Smooth muscle cell (in vitro differentiated cells): Measurements from ENCODE around the gene MCU. TPM values are rescaled to one million over a fixed set of nuclear protein-coding genes. Genes with fewer than 3 reads are reported as not detected.

Experiments used
- DNase-seq: peaks from one replicate; lab custom pipeline; 2025; ENCODE audit not compliant: unreplicated experiment; lab: John Stamatoyannopoulos, UW
- H2AFZ ChIP-seq: fragments of 200-600 bp; sonication (generic); 2 replicates; pipeline ENCODE4 v1.6.0; 2016; ENCODE audit warnings: antibody characterized with exemption, low read depth, mild to moderate bottlenecking
- H3F3A ChIP-seq: fragments of 200-600 bp; sonication (generic); 2 replicates; pipeline ENCODE4 v1.6.0; 2017; ENCODE audit warnings: antibody characterized with exemption, low read depth
- H3K27ac ChIP-seq: fragments of 200-600 bp; sonication (generic); 2 replicates; pipeline ENCODE4 v1.5.1; 2016; ENCODE audit warnings: low read depth, mild to moderate bottlenecking
- H3K27me3 ChIP-seq: fragments of 200-600 bp; sonication (generic); 2 replicates; pipeline ENCODE4 v1.6.1; 2016; ENCODE audit warnings: low read depth, mild to moderate bottlenecking
- H3K36me3 ChIP-seq: fragments of 200-600 bp; sonication (generic); 2 replicates; pipeline ENCODE4 v1.5.1; 2016; ENCODE audit warnings: low read depth
- H3K4me1 ChIP-seq: fragments of 200-600 bp; sonication (generic); 2 replicates; pipeline ENCODE4 v1.5.1; 2016; ENCODE audit warnings: low read depth
- H3K4me2 ChIP-seq: fragments of 200-600 bp; sonication (generic); 2 replicates; pipeline ENCODE4 v1.6.0; 2016; ENCODE audit warnings: mild to moderate bottlenecking
- H3K4me3 ChIP-seq: fragments of 200-600 bp; sonication (generic); 2 replicates; pipeline ENCODE4 v1.5.1; 2016; ENCODE audit warnings: mild to moderate bottlenecking
- H3K79me2 ChIP-seq: fragments of 200-600 bp; sonication (generic); 2 replicates; pipeline ENCODE4 v1.6.0; 2016; ENCODE audit warnings: low read depth, mild to moderate bottlenecking
- H3K9ac ChIP-seq: fragments of 200-600 bp; sonication (generic); 2 replicates; pipeline ENCODE4 v1.6.0; 2016; ENCODE audit warnings: low read depth
- H3K9me3 ChIP-seq: fragments of 200-600 bp; sonication (generic); replicated peaks from 2 replicates; pipeline ENCODE4 v1.5.1; 2016; ENCODE audit warnings: low read depth
- H4K20me1 ChIP-seq: fragments of 200-600 bp; sonication (generic); 2 replicates; pipeline ENCODE4 v1.6.0; 2016; ENCODE audit warnings: low read depth
- WGBS: methylation state at CpG from one replicate; pipeline ENCODE4 v1.1.7; 2016; ENCODE audit warnings: low lambda C conversion rate; 5-methylcytosine and 5-hydroxymethylcytosine counted together
- polyA plus RNA-seq: library from polyadenylated mRNA; unstranded; fragments of >200 nt; fragmentation: Nextera tagmentation; extraction: Ambion mirVana; gene quantifications from 2 replicates; pipeline ENCODE4 v1.2.1, GENCODE V29; 2016
- total RNA-seq: library from RNA; depleted of rRNA; stranded (reverse); fragments of >200 nt; gene quantifications from 2 replicates; pipeline ENCODE4 v1.2.3, GENCODE V29; 2014
- TF ChIP-seq, protein P1 (sequence below): fragments of 200-600 bp; sonication (generic); IDR thresholded peaks from 2 replicates; pipeline ENCODE4 v1.5.1; 2017; ENCODE audit warnings: borderline replicate concordance, mild to moderate bottlenecking, antibody characterized with exemption; ENCODE audit not compliant: insufficient read depth, poor library complexity, severe bottlenecking

The MCU gene
- total and polyA plus RNA-seq, 2 experiments from 2014 or later, result 15.4 to 30.4 TPM

DNA sequence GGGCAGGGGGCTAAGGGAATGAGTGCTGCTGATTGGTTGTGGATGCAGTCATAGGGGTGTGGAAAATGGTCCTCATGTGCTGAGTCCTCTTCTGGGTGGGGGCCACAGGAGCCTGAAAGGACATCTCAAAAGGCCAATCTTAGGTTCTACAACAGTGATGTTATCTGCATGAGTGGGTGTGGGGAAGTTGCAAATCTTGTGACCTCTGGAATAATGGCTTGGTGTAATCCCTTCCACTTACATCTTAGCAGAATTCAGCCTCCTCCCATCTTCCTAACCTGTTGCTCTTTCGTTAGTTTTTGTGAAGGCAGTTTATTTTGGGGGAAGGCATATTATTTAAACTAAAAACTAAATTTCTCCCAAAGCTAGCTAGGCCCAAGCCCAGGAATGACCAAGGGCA, 159.6 kb downstream of the MCU start:
- 95% methylated on average over 1 of the region's 1 CpG for WGBS

DNA sequence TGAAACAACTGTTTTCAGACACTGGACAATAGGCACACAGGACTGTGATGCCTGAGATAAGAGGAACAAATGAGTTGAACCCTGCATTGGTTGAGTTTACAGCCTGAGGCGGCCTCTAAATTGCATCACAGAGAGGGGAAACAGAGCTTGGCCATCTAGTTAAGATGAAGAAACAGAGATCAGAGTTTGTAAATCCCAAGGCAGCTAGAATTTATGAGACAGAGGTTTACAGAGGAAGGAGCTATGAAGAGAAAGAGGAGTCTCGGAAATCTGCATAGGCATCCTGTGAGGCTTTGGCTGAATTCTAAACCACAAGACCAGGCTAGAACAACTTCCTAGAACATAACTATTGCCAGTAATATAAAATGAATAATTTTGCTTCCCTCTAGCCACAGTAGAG, 160.6 kb downstream of the MCU start:
- TF ChIP-seq, protein P1, sequence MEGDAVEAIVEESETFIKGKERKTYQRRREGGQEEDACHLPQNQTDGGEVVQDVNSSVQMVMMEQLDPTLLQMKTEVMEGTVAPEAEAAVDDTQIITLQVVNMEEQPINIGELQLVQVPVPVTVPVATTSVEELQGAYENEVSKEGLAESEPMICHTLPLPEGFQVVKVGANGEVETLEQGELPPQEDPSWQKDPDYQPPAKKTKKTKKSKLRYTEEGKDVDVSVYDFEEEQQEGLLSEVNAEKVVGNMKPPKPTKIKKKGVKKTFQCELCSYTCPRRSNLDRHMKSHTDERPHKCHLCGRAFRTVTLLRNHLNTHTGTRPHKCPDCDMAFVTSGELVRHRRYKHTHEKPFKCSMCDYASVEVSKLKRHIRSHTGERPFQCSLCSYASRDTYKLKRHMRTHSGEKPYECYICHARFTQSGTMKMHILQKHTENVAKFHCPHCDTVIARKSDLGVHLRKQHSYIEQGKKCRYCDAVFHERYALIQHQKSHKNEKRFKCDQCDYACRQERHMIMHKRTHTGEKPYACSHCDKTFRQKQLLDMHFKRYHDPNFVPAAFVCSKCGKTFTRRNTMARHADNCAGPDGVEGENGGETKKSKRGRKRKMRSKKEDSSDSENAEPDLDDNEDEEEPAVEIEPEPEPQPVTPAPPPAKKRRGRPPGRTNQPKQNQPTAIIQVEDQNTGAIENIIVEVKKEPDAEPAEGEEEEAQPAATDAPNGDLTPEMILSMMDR, result no peak
- Histone ChIP-seq H3K36me3 (no peaks in the 10 kb centered on the region), H3K9ac (no peak overlapping the region), H3K9me3 (no peaks in the 10 kb centered on the region), H3F3A (no peaks in the 10 kb centered on the region), H3K4me2 (no peak overlapping the region), H3K79me2 (no peaks in the 10 kb centered on the region), H3K27me3 (no peaks in the 10 kb centered on the region), H2AFZ (no peak overlapping the region), H3K4me1 (no peaks in the 10 kb centered on the region), H3K27ac (no peak overlapping the region), H4K20me1 (no peaks in the 10 kb centered on the region), H3K4me3 (no peak overlapping the region)
- DNase-seq, result no peak
- 56% methylated on average over 2 of the region's 2 CpGs for WGBS

More for the DNA sequence above, 159.6 kb downstream of the MCU start:
- Histone ChIP-seq H3K27me3 (no peaks in the 10 kb centered on the region), H3K4me2 (no peak overlapping the region), H3K9ac (no peak overlapping the region), H3K4me1 (no peaks in the 10 kb centered on the region), H3K36me3 (no peaks in the 10 kb centered on the region), H2AFZ (no peak overlapping the region), H3K4me3 (no peak overlapping the region), H3K9me3 (no peaks in the 10 kb centered on the region), H3K79me2 (no peaks in the 10 kb centered on the region), H3K27ac (no peak overlapping the region), H4K20me1 (no peaks in the 10 kb centered on the region), H3F3A (no peaks in the 10 kb centered on the region)
- DNase-seq, result no peak
- TF ChIP-seq, protein P1, result no peak

DNA sequence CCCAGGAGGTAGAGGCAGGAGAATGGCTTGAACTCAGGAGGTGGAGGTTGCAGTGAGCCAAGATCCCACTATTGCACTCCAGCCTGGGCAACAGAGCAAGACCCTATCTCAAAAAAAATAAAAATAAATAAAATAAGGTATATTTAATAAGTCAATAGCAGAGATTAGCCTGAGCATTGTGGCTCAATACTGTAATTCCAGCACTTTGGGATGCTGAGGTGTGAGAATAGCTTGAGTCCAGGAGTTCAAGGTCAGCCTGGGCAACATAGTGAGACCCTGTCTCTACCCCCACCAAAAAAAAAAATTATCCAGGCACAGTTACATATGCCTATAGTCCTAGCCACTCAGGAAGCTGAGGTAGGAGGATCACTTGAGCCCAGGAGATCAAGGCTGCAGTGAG, 163.2 kb downstream of the MCU start:
- Histone ChIP-seq H3K9ac (no peak overlapping the region), H3K4me3 (no peak overlapping the region), H3K4me2 (no peak overlapping the region), H3K27ac (no peak overlapping the region), H3F3A (no peaks in the 10 kb centered on the region), H4K20me1 (no peaks in the 10 kb centered on the region), H3K9me3 (no peaks in the 10 kb centered on the region), H3K79me2 (no peaks in the 10 kb centered on the region), H3K36me3 (no peaks in the 10 kb centered on the region), H2AFZ (no peak overlapping the region), H3K4me1 (no peaks in the 10 kb centered on the region), H3K27me3 (no peaks in the 10 kb centered on the region)
- TF ChIP-seq, protein P1, result no peak
- no peak for DNase-seq

DNA sequence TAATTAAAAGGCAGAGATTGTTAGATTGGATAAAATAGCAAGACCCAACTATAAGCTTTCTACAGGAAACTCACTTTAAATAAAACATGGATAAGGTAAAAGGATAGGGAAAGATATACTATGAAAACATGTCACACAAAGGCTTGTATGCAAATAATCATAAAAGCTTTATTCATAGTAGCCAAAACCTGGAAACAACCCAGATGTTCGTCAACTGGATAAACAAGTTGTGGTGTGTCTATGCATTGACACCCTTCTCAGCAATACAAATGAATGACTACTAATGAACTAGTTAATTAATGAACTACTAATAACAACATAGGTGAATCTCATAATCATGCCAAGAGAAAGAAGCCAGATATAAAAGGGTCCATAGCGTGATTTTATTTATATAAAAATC, 163.8 kb downstream of the MCU start:
- no peaks in the 10 kb centered on the region for H3K36me3 ChIP-seq
- H3K27me3 ChIP-seq, result no peaks in the 10 kb centered on the region
- no peak overlapping the region for H3K9ac ChIP-seq
- H3K79me2 ChIP-seq, result no peaks in the 10 kb centered on the region
- WGBS, result 95% methylated on average over 2 of the region's 2 CpGs
- H3K27ac ChIP-seq, result no peak overlapping the region
- H3K9me3 ChIP-seq, result no peaks in the 10 kb centered on the region
- no peak overlapping the region for H3K4me2 ChIP-seq
- no peak overlapping the region for H2AFZ ChIP-seq
- no peaks in the 10 kb centered on the region for H4K20me1 ChIP-seq
- H3F3A ChIP-seq, result no peaks in the 10 kb centered on the region
- TF ChIP-seq, protein P1, result no peak
- H3K4me3 ChIP-seq, result no peak overlapping the region
- H3K4me1 ChIP-seq, result no peaks in the 10 kb centered on the region
- DNase-seq, result no peak
